Keratinocyte (primary cell): Measurements from ENCODE around the gene RUFY2.

Experiments used
- EZH2 ChIP-seq: IDR thresholded peaks from one replicate; pipeline ENCODE4 v1.6.1; 2012; ENCODE audit warnings: inconsistent platforms, mild to moderate bottlenecking, low read length, moderate library complexity
- TF ChIP-seq, protein P1 (sequence below), 3 experiments: IDR thresholded peaks in 1 of 3; conservative IDR thresholded peaks in 1 of 3; optimal IDR thresholded peaks in 1 of 3; 2 replicates in 2 of 3; 3 replicates in 1 of 3; pipeline versions ENCODE3 to v1.5.1; 2011; ENCODE audit warnings: low read length in 3 of 3, mild to moderate bottlenecking in 3 of 3, moderate library complexity in 2 of 3, control low read depth in 1 of 3, inconsistent platforms in 1 of 3; ENCODE audit not compliant: insufficient read depth in 2 of 3; ENCODE audit errors: extremely low read depth in 1 of 3

- TF ChIP-seq, protein P1, sequence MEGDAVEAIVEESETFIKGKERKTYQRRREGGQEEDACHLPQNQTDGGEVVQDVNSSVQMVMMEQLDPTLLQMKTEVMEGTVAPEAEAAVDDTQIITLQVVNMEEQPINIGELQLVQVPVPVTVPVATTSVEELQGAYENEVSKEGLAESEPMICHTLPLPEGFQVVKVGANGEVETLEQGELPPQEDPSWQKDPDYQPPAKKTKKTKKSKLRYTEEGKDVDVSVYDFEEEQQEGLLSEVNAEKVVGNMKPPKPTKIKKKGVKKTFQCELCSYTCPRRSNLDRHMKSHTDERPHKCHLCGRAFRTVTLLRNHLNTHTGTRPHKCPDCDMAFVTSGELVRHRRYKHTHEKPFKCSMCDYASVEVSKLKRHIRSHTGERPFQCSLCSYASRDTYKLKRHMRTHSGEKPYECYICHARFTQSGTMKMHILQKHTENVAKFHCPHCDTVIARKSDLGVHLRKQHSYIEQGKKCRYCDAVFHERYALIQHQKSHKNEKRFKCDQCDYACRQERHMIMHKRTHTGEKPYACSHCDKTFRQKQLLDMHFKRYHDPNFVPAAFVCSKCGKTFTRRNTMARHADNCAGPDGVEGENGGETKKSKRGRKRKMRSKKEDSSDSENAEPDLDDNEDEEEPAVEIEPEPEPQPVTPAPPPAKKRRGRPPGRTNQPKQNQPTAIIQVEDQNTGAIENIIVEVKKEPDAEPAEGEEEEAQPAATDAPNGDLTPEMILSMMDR (optimal IDR thresholded peaks at IDR 0.05 in 1 of 3, IDR thresholded peaks at IDR 0.05 in 1 of 3, conservative IDR thresholded peaks at IDR 0.05 in 1 of 3; ENCODE audit: extremely low read depth in 1 of 3, insufficient read depth in 2 of 3, low read length in 3 of 3) = no peak
- TF ChIP-seq EZH2 = no peak
Observed at GRCh38 chr10:68342909-68343516, 64.1 kb downstream of the RUFY2 start.
